Measurements from ENCODE around the gene RPL15. TPM values are rescaled to one million over a fixed set of nuclear protein-coding genes. Genes with fewer than 3 reads are reported as not detected.

The RPL15 gene
- total RNA-seq, 1 donor from 2014 or later: 1,001 TPM

DNA sequence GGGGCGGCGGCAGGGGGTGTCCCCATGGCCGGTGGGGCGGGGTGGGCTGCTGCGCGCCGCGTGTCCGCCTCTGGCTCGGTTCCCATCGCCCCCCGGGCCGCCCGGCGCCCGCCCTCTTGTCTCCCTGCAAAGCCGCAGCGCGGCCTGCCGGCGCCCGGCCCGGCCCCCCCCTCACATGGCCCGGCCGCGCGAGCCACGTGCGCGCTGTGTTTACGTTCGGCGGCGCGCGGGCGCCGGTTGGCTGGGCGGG is 28.7 kb downstream of the RPL15 start:
- DNase-seq (ENCODE audit: missing footprints): no peak
- intact Hi-C loops (cut with DNase I): loop anchor here (1.0 to 10.0 kb wide), 2 partner anchors 28 to 741 kb away; partner anchors contain the start of genes RPL15 and UBE2E2
- ATAC-seq: no peak

DNA sequence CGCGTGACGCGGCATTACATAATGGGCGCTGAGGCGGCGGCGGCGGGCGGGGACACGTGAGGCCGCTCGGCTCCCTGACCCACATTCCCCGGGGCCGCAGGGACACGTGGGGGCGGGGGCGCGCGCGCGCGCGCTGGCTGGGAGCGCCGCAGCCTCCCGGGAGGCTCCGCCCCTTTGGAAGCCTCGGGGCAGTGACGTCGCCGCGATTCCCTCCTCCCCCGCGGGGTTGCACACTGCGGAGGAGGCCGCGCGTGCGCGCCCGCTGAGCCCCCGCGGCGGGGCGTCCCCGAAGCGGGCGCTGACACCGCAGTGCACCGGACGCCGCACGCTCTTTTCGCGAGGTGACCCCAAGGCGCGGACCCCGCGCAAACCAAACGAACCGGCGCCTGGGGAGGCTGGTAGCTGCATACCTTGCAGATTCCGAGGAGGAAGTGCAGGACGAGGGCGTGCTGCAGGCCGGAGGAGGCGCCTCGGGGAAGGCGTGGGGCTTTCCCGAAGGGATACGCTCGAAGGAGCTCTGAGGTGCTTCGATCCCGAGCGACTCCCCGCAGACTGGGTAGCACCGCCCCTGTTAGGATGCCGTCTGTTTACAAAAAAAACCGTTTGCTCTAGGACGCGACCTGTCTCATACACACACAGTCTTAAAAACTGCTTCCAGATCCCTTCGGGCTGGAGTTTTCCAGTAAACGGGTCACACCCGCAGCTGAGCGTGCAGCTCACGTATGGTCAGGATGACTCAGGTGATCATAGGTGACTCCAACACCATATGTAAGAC is 29.2 kb downstream of the RPL15 start:
- DNase-seq (ENCODE audit: missing footprints) (peak; percentile 100), ATAC-seq (peak; percentile 93)
- intact Hi-C loops (cut with DNase I): loop anchor here (1.0 to 10.0 kb wide), 2 partner anchors 29 to 741 kb away; partner anchors contain the start of genes RPL15 and UBE2E2

- ATAC-seq: no peak
- intact Hi-C loops (cut with DNase I): loop anchor here (10.0 kb wide), 1 partner anchor 744 kb away; the partner anchor contains the start of gene UBE2E2
- no peak for DNase-seq (ENCODE audit: missing footprints)
Observed at GRCh38 chr3:23948761-23949160, 31.8 kb downstream of the RPL15 start.

DNA sequence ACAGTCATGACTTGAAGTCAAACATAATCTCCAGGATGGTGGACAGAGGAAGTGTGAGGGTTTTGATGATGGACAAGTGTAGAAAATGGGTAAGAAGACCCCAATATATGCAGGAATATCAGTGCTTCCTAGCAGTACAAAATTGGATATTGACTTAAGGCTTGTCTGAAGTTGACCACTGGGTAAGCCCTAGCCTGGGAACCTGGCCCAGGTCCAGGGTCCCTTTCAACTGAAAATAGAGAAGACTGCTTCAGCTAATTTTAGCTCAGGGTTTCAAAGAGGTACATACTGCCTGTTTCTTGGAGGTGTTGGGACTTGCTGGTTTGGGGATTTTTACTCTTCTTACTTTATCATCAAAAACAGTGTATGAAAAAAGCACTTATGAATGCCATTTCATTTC is 32.9 kb downstream of the RPL15 start:
- intact Hi-C loops (cut with DNase I): loop anchor here (10.0 kb wide), 1 partner anchor 745 kb away; the partner anchor contains the start of gene UBE2E2
- ATAC-seq (no peak), DNase-seq (ENCODE audit: missing footprints) (peak; percentile 78)

DNA sequence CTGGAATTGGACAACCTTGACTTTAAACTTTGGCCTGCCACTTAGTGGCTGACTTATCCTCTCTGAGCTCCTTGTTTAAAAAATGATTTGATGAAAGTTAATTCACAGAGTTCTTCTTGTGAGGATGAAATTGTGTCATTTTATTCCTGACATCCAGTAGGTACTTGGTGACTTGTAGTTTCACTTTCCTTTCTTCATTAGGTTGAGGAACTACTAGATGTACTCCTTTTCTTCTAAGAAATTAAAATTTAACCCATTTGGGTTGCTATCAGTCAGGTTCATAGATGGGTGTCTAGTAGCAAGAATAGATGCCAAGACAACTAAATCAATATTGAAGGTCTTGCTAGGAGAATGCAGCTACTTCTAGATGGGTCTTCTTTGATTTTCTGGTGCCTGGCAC is 33.4 kb downstream of the RPL15 start:
- intact Hi-C loops (cut with DNase I): no loop called here
- DNase-seq (ENCODE audit: missing footprints) (no peak), ATAC-seq (no peak)

DNA sequence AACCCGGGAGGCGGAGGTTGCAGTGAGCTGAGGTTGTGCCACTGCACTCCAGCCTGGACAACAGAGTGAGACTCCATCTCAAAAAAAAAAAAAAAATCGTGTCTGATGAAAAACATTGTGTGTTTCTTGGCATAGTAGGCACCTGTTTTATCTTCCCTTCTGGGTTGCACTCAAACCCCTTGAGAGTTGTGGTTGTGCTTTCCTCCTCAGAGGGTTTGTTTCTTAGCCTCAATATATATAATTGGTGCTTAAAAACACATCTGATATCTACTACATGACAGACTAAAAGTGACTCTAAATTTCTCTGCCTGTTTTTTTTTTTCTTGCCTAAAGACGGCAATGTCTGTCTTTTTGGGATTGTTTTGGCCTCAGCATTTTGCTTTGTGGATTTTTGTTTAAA is 35.7 kb downstream of the RPL15 start:
- no peak for DNase-seq (ENCODE audit: missing footprints)
- intact Hi-C loops (cut with DNase I): no loop called here
- ATAC-seq: no peak

DNA sequence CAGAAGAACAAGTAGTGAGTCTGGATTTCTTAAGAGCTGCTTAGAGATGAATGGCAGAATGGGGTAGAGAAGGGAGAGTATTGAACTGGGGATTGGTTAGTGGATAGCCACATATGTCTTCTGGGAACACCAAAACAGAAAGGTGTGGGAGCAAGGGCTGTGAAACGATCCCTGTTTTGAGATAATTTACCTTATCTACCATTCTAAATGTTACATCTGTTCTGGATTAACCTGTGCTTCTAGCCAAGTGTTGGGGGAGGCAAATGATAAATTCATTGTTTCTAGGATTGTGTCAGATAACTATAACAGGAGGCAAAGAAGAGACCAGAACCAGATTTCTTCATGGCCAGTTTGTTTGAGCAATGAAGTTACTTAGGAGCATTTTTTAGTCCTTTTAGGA is 36.6 kb downstream of the RPL15 start:
- ATAC-seq: no peak
- no peak for DNase-seq (ENCODE audit: missing footprints)
- intact Hi-C loops (cut with DNase I): no loop called here

GRCh38 chr3:23954144-23954543 is 37.2 kb downstream of the RPL15 start:
- intact Hi-C loops (cut with DNase I): no loop called here
- ATAC-seq (no peak), DNase-seq (ENCODE audit: missing footprints) (no peak)

GRCh38 chr3:23956701-23957100 is 39.8 kb downstream of the RPL15 start:
- DNase-seq (ENCODE audit: missing footprints) (no peak), ATAC-seq (no peak)
- intact Hi-C loops (cut with DNase I): no loop called here

DNA sequence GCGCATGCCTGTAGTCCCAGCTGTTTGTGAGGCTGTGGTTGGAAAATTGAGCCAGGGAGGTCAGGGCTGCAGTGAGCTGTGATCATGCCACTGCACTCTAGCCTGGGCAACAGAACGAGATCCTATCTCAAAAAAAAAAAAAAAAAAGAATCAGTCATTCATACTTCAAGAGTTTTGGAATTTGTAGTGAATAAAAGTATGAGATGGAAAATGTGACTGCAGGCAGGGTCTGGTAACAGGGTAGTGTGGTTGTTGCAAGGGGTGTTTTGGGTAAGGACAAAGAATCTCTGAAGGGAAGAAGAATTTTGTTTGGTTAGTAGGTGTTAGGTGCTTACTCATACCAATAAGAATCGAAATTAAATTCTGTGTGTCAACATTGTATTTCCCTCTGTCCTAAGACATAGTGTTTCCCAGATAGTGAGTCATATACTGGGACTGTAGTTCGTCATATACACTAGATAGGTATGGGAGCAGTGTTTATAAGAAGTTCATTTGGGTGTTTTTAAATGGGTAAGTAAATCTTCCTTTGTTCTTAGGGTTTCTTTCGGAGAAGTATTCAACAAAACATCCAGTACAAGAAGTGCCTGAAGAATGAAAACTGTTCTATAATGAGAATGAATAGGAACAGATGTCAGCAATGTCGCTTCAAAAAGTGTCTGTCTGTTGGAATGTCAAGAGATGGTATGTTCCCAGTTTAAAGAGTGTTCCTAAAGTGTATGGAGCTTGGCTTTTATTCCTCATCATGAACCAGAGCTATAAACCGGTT is 42.4 kb downstream of the RPL15 start:
- ATAC-seq (no peak), DNase-seq (ENCODE audit: missing footprints) (no peak)
- intact Hi-C loops (cut with DNase I): no loop called here

DNA sequence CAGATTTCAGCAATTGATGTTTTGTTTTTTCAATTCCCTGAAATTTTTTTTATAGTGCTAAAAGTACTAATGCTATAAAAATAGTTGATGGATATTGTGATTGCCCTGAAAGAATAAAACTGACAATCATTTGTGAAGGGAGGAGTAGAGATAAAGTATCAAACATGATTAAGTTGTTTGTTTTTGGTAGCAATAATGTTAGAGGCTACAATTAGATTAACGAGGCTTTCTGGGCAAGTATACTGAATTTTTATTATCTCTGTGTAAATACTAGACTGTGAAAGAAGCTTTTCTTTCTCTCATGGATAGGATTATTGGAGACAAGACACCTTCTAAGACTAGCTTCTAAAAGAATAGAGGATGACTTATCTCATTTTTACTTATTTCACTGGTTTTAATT is 43.7 kb downstream of the RPL15 start:
- intact Hi-C loops (cut with DNase I): no loop called here
- DNase-seq (ENCODE audit: missing footprints): no peak
- no peak for ATAC-seq

GRCh38 chr3:23961066-23961465 is 44.1 kb downstream of the RPL15 start:
- intact Hi-C loops (cut with DNase I): no loop called here
- no peak for DNase-seq (ENCODE audit: missing footprints)
- ATAC-seq: no peak

DNA sequence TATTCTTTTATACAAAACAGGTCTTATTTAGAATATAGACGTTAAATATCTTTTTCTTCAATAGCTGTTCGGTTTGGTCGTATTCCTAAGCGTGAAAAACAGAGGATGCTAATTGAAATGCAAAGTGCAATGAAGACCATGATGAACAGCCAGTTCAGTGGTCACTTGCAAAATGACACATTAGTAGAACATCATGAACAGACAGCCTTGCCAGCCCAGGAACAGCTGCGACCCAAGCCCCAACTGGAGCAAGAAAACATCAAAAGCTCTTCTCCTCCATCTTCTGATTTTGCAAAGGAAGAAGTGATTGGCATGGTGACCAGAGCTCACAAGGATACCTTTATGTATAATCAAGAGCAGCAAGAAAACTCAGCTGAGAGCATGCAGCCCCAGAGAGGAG is 45.0 kb downstream of the RPL15 start:
- intact Hi-C loops (cut with DNase I): no loop called here
- DNase-seq (ENCODE audit: missing footprints) (no peak), ATAC-seq (no peak)

- ATAC-seq (no peak), DNase-seq (ENCODE audit: missing footprints) (no peak)
- intact Hi-C loops (cut with DNase I): no loop called here
Observed at GRCh38 chr3:23964537-23965235, 47.8 kb downstream of the RPL15 start.

- intact Hi-C loops (cut with DNase I): no loop called here
- no peak for ATAC-seq
- DNase-seq (ENCODE audit: missing footprints): no peak
Observed at GRCh38 chr3:23966328-23966727, 49.4 kb downstream of the RPL15 start.

DNA sequence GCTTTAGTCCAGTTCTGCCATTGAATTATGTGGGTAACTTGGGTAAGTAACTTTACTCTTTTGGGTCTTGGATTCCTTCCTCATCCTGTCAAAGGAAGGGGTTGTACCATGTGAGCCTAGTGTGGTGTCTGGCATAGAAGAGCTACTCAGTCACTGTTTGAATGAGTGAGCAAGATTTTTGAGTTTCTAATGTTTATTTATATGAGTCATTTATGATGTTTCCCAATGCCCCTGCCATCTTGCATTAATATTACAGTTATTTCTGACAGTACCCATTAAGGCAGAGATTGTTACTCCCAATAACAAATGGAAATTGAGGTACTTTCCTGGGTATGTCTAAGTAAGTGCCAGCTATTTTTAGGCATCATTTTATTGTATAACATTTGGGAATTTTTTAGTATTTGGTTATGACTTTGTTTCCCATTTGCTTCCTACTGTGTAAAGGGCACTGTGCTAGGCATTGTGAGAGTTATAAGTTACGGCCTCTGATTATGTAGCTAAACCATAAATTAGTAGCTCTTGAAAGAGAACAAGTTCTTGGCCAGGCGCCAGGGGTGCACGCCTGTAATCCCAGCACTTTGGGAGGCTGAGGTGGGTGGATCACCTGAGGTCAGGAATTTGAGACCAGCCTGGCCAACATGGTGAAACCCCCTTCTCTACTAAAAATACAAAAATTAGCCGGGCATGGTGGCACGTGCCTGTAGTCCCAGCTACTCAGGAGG is 51.7 kb downstream of the RPL15 start:
- ATAC-seq (no peak), DNase-seq (ENCODE audit: missing footprints) (no peak)
- intact Hi-C loops (cut with DNase I): no loop called here

GRCh38 chr3:23969393-23969792 is 52.5 kb downstream of the RPL15 start:
- ATAC-seq: no peak
- DNase-seq (ENCODE audit: missing footprints): no peak
- intact Hi-C loops (cut with DNase I): no loop called here
